ENCODE measurements around the gene TRAF2.

GRCh38 chr9:136888454-136888853 lies 2.1 kb downstream of the TRAF2 start:
- TF ChIP-seq CTCF (conservative IDR thresholded peaks at IDR 0.05; ENCODE audit: low read depth, low read length) (no peak), EZH2 (IDR thresholded peaks at IDR 0.05; ENCODE audit: low read length, unreplicated experiment) (no peak)

Measured in PC-3 (cell line).